Liver (tissue), 9 donors: Measurements from ENCODE around the gene NTMT2. TPM values are rescaled to one million over a fixed set of nuclear protein-coding genes. Genes with fewer than 3 reads are reported as not detected.

Experiments used
- DNase-seq: peaks from one replicate; pipeline ENCODE4 v3.0.0-alpha.2; 2017; ENCODE audit warnings: low spot score
- H3K27ac ChIP-seq, 2 donors: one replicate each; pipeline ENCODE4 v1.7.0; 2013; ENCODE audit warnings: inconsistent platforms in 2 of 2, low read length in 2 of 2, control low read depth in 1 of 2, low read depth in 1 of 2, mild to moderate bottlenecking in 1 of 2
- H3K27me3 ChIP-seq, 4 donors: one replicate each; pipeline versions ENCODE4 v1.6.1 to v1.7.0; 2013; ENCODE audit warnings: low read length in 3 of 4, inconsistent platforms in 1 of 4, mild to moderate bottlenecking in 1 of 4, moderate library complexity in 1 of 4; ENCODE audit not compliant: control insufficient read depth in 4 of 4, insufficient read depth in 4 of 4
- H3K36me3 ChIP-seq, 4 donors: one replicate each; pipeline versions ENCODE4 v1.6.1 to v1.7.0; 2013; ENCODE audit warnings: low read length in 3 of 4, mild to moderate bottlenecking in 3 of 4, low read depth in 1 of 4, moderate library complexity in 1 of 4; ENCODE audit not compliant: control insufficient read depth in 4 of 4, insufficient read depth in 3 of 4
- H3K4me1 ChIP-seq, 4 donors: one replicate each; pipeline versions ENCODE4 v1.6.1 to v1.7.0; 2013; ENCODE audit warnings: low read length in 3 of 4, mild to moderate bottlenecking in 3 of 4, moderate library complexity in 1 of 4; ENCODE audit not compliant: control insufficient read depth in 4 of 4, insufficient read depth in 4 of 4
- H3K4me3 ChIP-seq, 3 donors: one replicate each; pipeline versions ENCODE4 v1.6.1 to v1.7.0; 2013; ENCODE audit warnings: low read length in 3 of 3, control low read depth in 1 of 3, low read depth in 1 of 3, mild to moderate bottlenecking in 1 of 3
- H3K9ac ChIP-seq, 2 donors: one replicate each; pipeline ENCODE4 v1.7.0; 2013; ENCODE audit warnings: low read length in 2 of 2, mild to moderate bottlenecking in 2 of 2, moderate library complexity in 2 of 2, control low read depth in 1 of 2, low read depth in 1 of 2
- H3K9me3 ChIP-seq, 4 donors: one replicate each; pipeline versions ENCODE4 v1.6.1 to v1.7.0; 2013; ENCODE audit warnings: low read length in 3 of 4; ENCODE audit not compliant: control insufficient read depth in 4 of 4
- ATF3 ChIP-seq: IDR thresholded peaks from 2 replicates; pipeline ENCODE4 v1.6.1; 2016; ENCODE audit warnings: antibody characterized with exemption
- EGR1 ChIP-seq, 2 donors: IDR thresholded peaks; 2 replicates each; pipeline ENCODE4 v1.6.1; 2016 to 2018; ENCODE audit warnings: antibody characterized with exemption in 2 of 2, low read depth in 2 of 2
- FOXA1 ChIP-seq: IDR thresholded peaks from 2 replicates; pipeline ENCODE4 v1.6.1; 2016; ENCODE audit warnings: antibody characterized with exemption
- FOXA2 ChIP-seq: IDR thresholded peaks from 2 replicates; pipeline ENCODE4 v1.6.1; 2016; ENCODE audit warnings: antibody characterized with exemption
- GABPA ChIP-seq, 2 donors: IDR thresholded peaks in 1 of 2; conservative IDR thresholded peaks in 1 of 2; 2 replicates each; pipeline ENCODE4 v1.6.1; 2016; ENCODE audit warnings: antibody characterized with exemption in 2 of 2, mild to moderate bottlenecking in 1 of 2, moderate library complexity in 1 of 2
- HNF4A ChIP-seq, 2 donors: conservative IDR thresholded peaks; 2 replicates each; pipeline ENCODE4 v1.6.1; 2016; ENCODE audit warnings: antibody characterized with exemption in 2 of 2, mild to moderate bottlenecking in 2 of 2
- HNF4G ChIP-seq: IDR thresholded peaks from 2 replicates; pipeline ENCODE4 v1.6.1; 2016; ENCODE audit warnings: antibody characterized with exemption
- JUND ChIP-seq, 2 donors: IDR thresholded peaks; 2 replicates each; pipeline ENCODE4 v1.6.1; 2016; ENCODE audit warnings: antibody characterized with exemption in 2 of 2
- NR2F2 ChIP-seq: IDR thresholded peaks from 2 replicates; pipeline ENCODE4 v1.6.1; 2016; ENCODE audit warnings: antibody characterized with exemption
- RAD21 ChIP-seq, 2 donors: IDR thresholded peaks; 2 replicates each; pipeline ENCODE4 v1.6.1; 2016; ENCODE audit warnings: antibody characterized with exemption in 2 of 2, mild to moderate bottlenecking in 2 of 2
- RXRA ChIP-seq, 2 donors: IDR thresholded peaks; 2 replicates each; pipeline ENCODE4 v1.6.1; 2017 to 2018; ENCODE audit warnings: antibody characterized with exemption in 2 of 2, mild to moderate bottlenecking in 1 of 2
- SP1 ChIP-seq: IDR thresholded peaks from 2 replicates; pipeline ENCODE4 v1.6.1; 2018; ENCODE audit warnings: antibody characterized with exemption, mild to moderate bottlenecking
- TAF1 ChIP-seq: conservative IDR thresholded peaks from 2 replicates; pipeline ENCODE4 v1.6.1; 2016; ENCODE audit warnings: antibody characterized with exemption, mild to moderate bottlenecking
- YY1 ChIP-seq: IDR thresholded peaks from 2 replicates; pipeline ENCODE4 v1.6.1; 2016; ENCODE audit warnings: antibody characterized with exemption, mild to moderate bottlenecking
- WGBS: extraction: QIAGEN DNeasy Blood & Tissue Kit; methylation state at CpG from one replicate; pipeline ENCODE4 v1.1.7; 2013; 5-methylcytosine and 5-hydroxymethylcytosine counted together
- polyA plus RNA-seq, 2 donors: library from polyadenylated mRNA; stranded (reverse) in 1 of 2; unstranded in 1 of 2; fragments of 200-250 nt in 1 of 2; fragments of >200 nt in 1 of 2; fragmentation: Nextera tagmentation in 1 of 2; extraction: Ambion mirVana in 1 of 2; gene quantifications; one replicate each; pipeline versions ENCODE4 v1.2.1 to v1.2.3, GENCODE V29; 2013 to 2015
- total RNA-seq, 2 donors: library from RNA; depleted of rRNA; stranded (reverse); fragments of >200 nt; gene quantifications; one replicate each; pipeline ENCODE4 v1.2.3, GENCODE V29; 2014
- TF ChIP-seq, protein P1 (sequence below): IDR thresholded peaks from 2 replicates; pipeline ENCODE4 v1.6.1; 2016; ENCODE audit warnings: antibody characterized with exemption
- TF ChIP-seq, protein P2 (sequence below): IDR thresholded peaks from 2 replicates; pipeline ENCODE4 v1.6.1; 2016; ENCODE audit warnings: antibody characterized with exemption, mild to moderate bottlenecking
- TF ChIP-seq, protein P3 (sequence below): IDR thresholded peaks from 2 replicates; pipeline ENCODE4 v1.6.1; 2016; ENCODE audit warnings: antibody characterized with exemption
- TF ChIP-seq, protein P4 (sequence below): fragments of 150-350 bp; IDR thresholded peaks from 2 replicates; pipeline ENCODE4 v1.5.1; 2017; ENCODE audit warnings: improper control_type of control experiment, low read depth, low read length; ENCODE audit not compliant: missing input control
- donor health status: healthy.
- donor health status: healthy.
- donor health status: healthy.
- donor health status: healthy.
- donor health status: healthy.

NTMT2 gene
- total and polyA plus RNA-seq, 4 donors = not detected

DNA sequence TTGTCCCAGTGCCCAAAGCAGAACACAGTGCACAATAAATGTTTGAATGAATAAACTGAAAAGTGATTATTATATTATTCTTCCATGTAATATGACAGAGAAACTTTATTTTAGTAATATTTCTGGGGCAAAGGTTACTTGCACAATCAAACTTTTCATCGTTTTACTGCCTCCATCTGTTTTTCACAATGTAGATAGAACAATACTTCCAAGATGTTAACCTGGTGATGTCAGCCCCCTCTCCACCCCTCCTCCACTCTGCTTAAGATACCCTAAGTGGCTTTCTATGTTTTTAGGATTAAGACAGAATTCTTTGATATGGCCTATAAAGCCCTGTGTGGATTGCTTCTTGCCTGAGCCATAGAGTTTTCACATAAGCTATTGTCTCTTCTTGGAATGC is 13.8 kb upstream of the NTMT2 start (continued):
- TF ChIP-seq JUND (IDR thresholded peaks at IDR 0.05) (no peak), FOXA1 (no peak)

DNA sequence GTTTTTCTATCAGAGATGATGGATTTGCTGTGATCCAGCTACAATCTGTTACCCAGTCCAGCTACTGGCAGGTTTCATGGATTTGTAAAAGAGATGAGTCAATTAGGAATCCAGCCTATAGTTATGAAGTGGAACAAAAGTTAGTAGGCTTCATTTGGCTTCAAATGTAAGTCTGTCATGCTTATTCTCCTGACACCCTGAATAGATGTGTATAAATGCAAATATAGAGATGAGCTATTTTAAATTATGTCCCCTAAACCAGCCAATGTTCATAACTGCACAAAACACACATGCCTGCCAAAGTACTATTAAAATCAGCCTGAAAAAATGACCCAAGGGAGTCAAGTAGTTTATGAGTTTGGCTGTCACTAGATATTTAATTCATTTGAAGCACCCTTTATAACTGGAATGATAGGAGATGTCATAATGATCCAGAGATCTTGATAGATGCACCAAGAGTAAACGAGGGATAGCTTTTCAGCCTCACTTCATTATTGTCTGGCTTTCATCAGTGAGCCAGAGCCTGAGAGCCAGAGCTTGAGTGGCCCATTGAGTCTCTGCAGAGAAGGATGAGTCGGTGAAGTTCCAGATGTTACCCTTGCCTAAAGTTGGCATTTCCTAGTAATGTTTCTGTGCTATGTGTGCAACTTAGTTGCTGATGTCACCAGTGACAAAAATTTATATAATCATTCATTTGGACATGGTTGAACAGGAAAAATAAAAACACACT is 11.8 kb upstream of the NTMT2 start:
- no peak for DNase-seq
- TF ChIP-seq, protein P1, sequence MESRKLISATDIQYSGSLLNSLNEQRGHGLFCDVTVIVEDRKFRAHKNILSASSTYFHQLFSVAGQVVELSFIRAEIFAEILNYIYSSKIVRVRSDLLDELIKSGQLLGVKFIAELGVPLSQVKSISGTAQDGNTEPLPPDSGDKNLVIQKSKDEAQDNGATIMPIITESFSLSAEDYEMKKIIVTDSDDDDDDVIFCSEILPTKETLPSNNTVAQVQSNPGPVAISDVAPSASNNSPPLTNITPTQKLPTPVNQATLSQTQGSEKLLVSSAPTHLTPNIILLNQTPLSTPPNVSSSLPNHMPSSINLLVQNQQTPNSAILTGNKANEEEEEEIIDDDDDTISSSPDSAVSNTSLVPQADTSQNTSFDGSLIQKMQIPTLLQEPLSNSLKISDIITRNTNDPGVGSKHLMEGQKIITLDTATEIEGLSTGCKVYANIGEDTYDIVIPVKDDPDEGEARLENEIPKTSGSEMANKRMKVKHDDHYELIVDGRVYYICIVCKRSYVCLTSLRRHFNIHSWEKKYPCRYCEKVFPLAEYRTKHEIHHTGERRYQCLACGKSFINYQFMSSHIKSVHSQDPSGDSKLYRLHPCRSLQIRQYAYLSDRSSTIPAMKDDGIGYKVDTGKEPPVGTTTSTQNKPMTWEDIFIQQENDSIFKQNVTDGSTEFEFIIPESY = no peak
- TF ChIP-seq EGR1 (IDR thresholded peaks at IDR 0.05; ENCODE audit: low read depth in 2 of 2) = no peak
- TF ChIP-seq JUND (IDR thresholded peaks at IDR 0.05) = no peak
- TF ChIP-seq, protein P2, sequence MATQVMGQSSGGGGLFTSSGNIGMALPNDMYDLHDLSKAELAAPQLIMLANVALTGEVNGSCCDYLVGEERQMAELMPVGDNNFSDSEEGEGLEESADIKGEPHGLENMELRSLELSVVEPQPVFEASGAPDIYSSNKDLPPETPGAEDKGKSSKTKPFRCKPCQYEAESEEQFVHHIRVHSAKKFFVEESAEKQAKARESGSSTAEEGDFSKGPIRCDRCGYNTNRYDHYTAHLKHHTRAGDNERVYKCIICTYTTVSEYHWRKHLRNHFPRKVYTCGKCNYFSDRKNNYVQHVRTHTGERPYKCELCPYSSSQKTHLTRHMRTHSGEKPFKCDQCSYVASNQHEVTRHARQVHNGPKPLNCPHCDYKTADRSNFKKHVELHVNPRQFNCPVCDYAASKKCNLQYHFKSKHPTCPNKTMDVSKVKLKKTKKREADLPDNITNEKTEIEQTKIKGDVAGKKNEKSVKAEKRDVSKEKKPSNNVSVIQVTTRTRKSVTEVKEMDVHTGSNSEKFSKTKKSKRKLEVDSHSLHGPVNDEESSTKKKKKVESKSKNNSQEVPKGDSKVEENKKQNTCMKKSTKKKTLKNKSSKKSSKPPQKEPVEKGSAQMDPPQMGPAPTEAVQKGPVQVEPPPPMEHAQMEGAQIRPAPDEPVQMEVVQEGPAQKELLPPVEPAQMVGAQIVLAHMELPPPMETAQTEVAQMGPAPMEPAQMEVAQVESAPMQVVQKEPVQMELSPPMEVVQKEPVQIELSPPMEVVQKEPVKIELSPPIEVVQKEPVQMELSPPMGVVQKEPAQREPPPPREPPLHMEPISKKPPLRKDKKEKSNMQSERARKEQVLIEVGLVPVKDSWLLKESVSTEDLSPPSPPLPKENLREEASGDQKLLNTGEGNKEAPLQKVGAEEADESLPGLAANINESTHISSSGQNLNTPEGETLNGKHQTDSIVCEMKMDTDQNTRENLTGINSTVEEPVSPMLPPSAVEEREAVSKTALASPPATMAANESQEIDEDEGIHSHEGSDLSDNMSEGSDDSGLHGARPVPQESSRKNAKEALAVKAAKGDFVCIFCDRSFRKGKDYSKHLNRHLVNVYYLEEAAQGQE = no peak
- no peak for TF ChIP-seq RAD21 (IDR thresholded peaks at IDR 0.05)
- TF ChIP-seq FOXA2 = no peak
- TF ChIP-seq, protein P3, sequence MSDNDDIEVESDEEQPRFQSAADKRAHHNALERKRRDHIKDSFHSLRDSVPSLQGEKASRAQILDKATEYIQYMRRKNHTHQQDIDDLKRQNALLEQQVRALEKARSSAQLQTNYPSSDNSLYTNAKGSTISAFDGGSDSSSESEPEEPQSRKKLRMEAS = no peak
- TF ChIP-seq HNF4A (conservative IDR thresholded peaks at IDR 0.05) = no peak
- no peak for TF ChIP-seq GABPA (IDR thresholded peaks at IDR 0.05 in 1 of 2, conservative IDR thresholded peaks at IDR 0.05 in 1 of 2)
- TF ChIP-seq FOXA1 = no peak
- TF ChIP-seq TAF1 = no peak
- no peak for TF ChIP-seq SP1
- TF ChIP-seq HNF4G = no peak
- no peak for TF ChIP-seq ATF3
- TF ChIP-seq RXRA (IDR thresholded peaks at IDR 0.05) = no peak
- TF ChIP-seq, protein P4, sequence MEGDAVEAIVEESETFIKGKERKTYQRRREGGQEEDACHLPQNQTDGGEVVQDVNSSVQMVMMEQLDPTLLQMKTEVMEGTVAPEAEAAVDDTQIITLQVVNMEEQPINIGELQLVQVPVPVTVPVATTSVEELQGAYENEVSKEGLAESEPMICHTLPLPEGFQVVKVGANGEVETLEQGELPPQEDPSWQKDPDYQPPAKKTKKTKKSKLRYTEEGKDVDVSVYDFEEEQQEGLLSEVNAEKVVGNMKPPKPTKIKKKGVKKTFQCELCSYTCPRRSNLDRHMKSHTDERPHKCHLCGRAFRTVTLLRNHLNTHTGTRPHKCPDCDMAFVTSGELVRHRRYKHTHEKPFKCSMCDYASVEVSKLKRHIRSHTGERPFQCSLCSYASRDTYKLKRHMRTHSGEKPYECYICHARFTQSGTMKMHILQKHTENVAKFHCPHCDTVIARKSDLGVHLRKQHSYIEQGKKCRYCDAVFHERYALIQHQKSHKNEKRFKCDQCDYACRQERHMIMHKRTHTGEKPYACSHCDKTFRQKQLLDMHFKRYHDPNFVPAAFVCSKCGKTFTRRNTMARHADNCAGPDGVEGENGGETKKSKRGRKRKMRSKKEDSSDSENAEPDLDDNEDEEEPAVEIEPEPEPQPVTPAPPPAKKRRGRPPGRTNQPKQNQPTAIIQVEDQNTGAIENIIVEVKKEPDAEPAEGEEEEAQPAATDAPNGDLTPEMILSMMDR = no peak
- no peak for TF ChIP-seq YY1
- TF ChIP-seq NR2F2 = no peak
- no peaks in the 10 kb centered on the region for H3K4me1 ChIP-seq
- H3K27ac ChIP-seq = no peak overlapping the region
- no peaks in the 10 kb centered on the region for H3K36me3 ChIP-seq
- no peaks in the 10 kb centered on the region for H3K9me3 ChIP-seq
- 70% methylated on average over 2 of the region's 2 CpGs for WGBS
- no peak overlapping the region for H3K4me3 ChIP-seq
- no peak overlapping the region for H3K9ac ChIP-seq
- H3K27me3 ChIP-seq = no peaks in the 10 kb centered on the region
